ENCODE results near the gene ANKRD13B. TPM values are rescaled to one million over a fixed set of nuclear protein-coding genes. Genes with fewer than 3 reads are reported as not detected.

Gene ANKRD13B
- total and polyA plus RNA-seq, 2 of the 13 experiments (the other 11 are each of a cell fraction or from before 2014, with no cell fraction given) = 1.7 to 1.8 TPM

DNA sequence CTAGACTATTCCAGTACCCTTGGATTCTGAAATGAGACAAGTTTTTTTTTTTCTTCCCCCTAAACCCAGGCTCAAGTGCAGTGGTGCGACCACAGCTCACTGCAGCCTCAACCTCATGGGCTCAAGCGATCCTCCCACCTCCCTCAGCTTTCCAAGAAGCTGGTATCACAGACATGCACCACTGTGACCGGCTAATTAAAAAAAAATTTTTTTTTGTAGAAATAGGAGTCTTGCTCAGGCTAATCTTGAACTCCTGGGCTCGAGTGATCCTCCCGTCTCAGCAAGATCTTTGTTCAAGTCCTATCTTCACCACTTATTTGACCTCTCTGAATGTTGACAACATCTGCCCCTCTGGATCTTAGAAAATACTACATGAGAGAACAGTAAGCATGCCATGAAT is 56.4 kb downstream of the ANKRD13B start:
- H3K9me3 ChIP-seq (ENCODE audit: low read length) = no peaks in the 10 kb centered on the region

DNA sequence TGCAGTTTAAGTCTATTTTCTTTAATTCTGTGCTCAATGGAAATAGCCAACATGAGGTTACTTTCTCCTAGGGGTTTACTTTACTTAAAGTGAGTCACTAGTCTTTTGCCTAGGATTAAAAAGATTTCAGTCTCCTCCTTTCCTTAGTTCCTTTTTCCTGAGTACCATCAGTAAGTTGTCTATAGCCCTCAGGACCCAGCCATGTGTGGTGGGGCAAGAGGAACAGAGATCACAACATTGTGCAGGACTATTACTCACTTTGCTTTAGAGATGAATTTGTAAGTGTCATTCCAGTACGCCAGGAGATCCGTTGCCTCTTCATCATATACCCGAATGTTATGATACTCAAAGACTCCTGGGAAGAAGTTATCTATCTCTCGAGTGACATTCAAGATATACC is 57.5 kb downstream of the ANKRD13B start:
- in situ Hi-C loops (cut with HindIII; ENCODE audit: extremely low pct_ligation_motif_present, low pct_unique_long_range_greater_than_20kb) = no loop called here
- ATAC-seq = no peak
- no peak for FAIRE-seq
- Histone ChIP-seq H3K4me2 (ENCODE audit: low read depth, low read length) (no peak overlapping the region), H3K36me3 (replicated peaks in 1 of 2; ENCODE audit: control insufficient read depth in 1 of 2, insufficient read depth in 2 of 2, low read length in 2 of 2) (no peaks in the 10 kb centered on the region), H2AFZ (ENCODE audit: low read length) (no peak overlapping the region), H3K4me3 (replicated peaks in 1 of 3; ENCODE audit: insufficient read depth in 1 of 3, low read depth in 2 of 3, low read length in 3 of 3) (no peak overlapping the region), H4K20me1 (ENCODE audit: insufficient read depth, low read length) (no peaks in the 10 kb centered on the region), H3K27me3 (ENCODE audit: control insufficient read depth in 1 of 2, insufficient read depth in 2 of 2, low read length in 2 of 2) (no peaks in the 10 kb centered on the region), H3K27ac (ENCODE audit: extremely low read length, insufficient read depth, low read length) (no peak overlapping the region), H3K9ac (ENCODE audit: insufficient read depth, low read depth, low read length) (no peak overlapping the region), H3K9me3 (ENCODE audit: low read length) (no peaks in the 10 kb centered on the region), H3K79me2 (ENCODE audit: insufficient read depth, low read length) (no peaks in the 10 kb centered on the region), H3K4me1 (ENCODE audit: insufficient read depth, low read length) (no peaks in the 10 kb centered on the region)
- no peak for DNase-seq (ENCODE audit: low spot score)
- intact Hi-C loops (cut with micrococcal nuclease; ENCODE audit: unreplicated experiment) = no loop called here
- ChIA-PET POLR2A (no interaction called here), CTCF (ENCODE audit: low intra/inter-chr PET ratio, low total read pairs) (no interaction called here)
- 99% methylated on average over 4 of the region's 4 CpGs for WGBS (ENCODE audit: low lambda C conversion rate)
- BruUV-seq (replicated peaks) = no TSS peak
- TF ChIP-seq, protein P1, sequence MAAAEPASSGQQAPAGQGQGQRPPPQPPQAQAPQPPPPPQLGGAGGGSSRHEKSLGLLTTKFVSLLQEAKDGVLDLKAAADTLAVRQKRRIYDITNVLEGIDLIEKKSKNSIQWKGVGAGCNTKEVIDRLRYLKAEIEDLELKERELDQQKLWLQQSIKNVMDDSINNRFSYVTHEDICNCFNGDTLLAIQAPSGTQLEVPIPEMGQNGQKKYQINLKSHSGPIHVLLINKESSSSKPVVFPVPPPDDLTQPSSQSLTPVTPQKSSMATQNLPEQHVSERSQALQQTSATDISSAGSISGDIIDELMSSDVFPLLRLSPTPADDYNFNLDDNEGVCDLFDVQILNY (CRISPR knock-in tag; conservative IDR thresholded peaks at IDR 0.05) = no peak
- TF ChIP-seq SOX13 (IDR thresholded peaks at IDR 0.05) (no peak), SOX13 (CRISPR knock-in tag; conservative IDR thresholded peaks at IDR 0.05 in 1 of 2, IDR thresholded peaks at IDR 0.05 in 1 of 2) (no peak), PAF1 (CRISPR knock-in tag; IDR thresholded peaks at IDR 0.05) (no peak)
- TF ChIP-seq, protein P2, sequence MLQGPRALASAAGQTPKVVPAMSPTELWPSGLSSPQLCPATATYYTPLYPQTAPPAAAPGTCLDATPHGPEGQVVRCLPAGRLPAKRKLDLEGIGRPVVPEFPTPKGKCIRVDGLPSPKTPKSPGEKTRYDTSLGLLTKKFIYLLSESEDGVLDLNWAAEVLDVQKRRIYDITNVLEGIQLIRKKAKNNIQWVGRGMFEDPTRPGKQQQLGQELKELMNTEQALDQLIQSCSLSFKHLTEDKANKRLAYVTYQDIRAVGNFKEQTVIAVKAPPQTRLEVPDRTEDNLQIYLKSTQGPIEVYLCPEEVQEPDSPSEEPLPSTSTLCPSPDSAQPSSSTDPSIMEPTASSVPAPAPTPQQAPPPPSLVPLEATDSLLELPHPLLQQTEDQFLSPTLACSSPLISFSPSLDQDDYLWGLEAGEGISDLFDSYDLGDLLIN (CRISPR knock-in tag; IDR thresholded peaks at IDR 0.05; ENCODE audit: borderline replicate concordance) = no peak
- TF ChIP-seq, protein P3, sequence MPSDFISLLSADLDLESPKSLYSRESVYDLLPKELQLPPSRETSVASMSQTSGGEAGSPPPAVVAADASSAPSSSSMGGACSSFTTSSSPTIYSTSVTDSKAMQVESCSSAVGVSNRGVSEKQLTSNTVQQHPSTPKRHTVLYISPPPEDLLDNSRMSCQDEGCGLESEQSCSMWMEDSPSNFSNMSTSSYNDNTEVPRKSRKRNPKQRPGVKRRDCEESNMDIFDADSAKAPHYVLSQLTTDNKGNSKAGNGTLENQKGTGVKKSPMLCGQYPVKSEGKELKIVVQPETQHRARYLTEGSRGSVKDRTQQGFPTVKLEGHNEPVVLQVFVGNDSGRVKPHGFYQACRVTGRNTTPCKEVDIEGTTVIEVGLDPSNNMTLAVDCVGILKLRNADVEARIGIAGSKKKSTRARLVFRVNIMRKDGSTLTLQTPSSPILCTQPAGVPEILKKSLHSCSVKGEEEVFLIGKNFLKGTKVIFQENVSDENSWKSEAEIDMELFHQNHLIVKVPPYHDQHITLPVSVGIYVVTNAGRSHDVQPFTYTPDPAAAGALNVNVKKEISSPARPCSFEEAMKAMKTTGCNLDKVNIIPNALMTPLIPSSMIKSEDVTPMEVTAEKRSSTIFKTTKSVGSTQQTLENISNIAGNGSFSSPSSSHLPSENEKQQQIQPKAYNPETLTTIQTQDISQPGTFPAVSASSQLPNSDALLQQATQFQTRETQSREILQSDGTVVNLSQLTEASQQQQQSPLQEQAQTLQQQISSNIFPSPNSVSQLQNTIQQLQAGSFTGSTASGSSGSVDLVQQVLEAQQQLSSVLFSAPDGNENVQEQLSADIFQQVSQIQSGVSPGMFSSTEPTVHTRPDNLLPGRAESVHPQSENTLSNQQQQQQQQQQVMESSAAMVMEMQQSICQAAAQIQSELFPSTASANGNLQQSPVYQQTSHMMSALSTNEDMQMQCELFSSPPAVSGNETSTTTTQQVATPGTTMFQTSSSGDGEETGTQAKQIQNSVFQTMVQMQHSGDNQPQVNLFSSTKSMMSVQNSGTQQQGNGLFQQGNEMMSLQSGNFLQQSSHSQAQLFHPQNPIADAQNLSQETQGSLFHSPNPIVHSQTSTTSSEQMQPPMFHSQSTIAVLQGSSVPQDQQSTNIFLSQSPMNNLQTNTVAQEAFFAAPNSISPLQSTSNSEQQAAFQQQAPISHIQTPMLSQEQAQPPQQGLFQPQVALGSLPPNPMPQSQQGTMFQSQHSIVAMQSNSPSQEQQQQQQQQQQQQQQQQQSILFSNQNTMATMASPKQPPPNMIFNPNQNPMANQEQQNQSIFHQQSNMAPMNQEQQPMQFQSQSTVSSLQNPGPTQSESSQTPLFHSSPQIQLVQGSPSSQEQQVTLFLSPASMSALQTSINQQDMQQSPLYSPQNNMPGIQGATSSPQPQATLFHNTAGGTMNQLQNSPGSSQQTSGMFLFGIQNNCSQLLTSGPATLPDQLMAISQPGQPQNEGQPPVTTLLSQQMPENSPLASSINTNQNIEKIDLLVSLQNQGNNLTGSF (CRISPR knock-in tag; IDR thresholded peaks at IDR 0.05) = no peak

More for the DNA sequence above, 56.4 kb downstream of the ANKRD13B start:
- no peaks in the 10 kb centered on the region for H3K36me3 ChIP-seq (replicated peaks in 1 of 2; ENCODE audit: control insufficient read depth in 1 of 2, insufficient read depth in 2 of 2, low read length in 2 of 2)
- no peak overlapping the region for H3K27ac ChIP-seq (ENCODE audit: extremely low read length, insufficient read depth, low read length)
- H2AFZ ChIP-seq (ENCODE audit: low read length) = no peak overlapping the region
- ATAC-seq (no peak), FAIRE-seq (no peak), DNase-seq (ENCODE audit: low spot score) (no peak)
- H3K79me2 ChIP-seq (ENCODE audit: insufficient read depth, low read length) = no peaks in the 10 kb centered on the region
- WGBS (ENCODE audit: low lambda C conversion rate) = 98% methylated on average over 5 of the region's 5 CpGs
- ChIA-PET POLR2A (no interaction called here), CTCF (ENCODE audit: low intra/inter-chr PET ratio, low total read pairs) (no interaction called here)
- H3K4me2 ChIP-seq (ENCODE audit: low read depth, low read length) = no peak overlapping the region
- in situ Hi-C loops (cut with HindIII; ENCODE audit: extremely low pct_ligation_motif_present, low pct_unique_long_range_greater_than_20kb) (no loop called here), intact Hi-C loops (cut with micrococcal nuclease; ENCODE audit: unreplicated experiment) (no loop called here)
- no peak overlapping the region for H3K9ac ChIP-seq (ENCODE audit: insufficient read depth, low read depth, low read length)
- H3K4me1 ChIP-seq (ENCODE audit: insufficient read depth, low read length) = no peaks in the 10 kb centered on the region
- TF ChIP-seq THYN1 (CRISPR knock-in tag; IDR thresholded peaks at IDR 0.05; ENCODE audit: borderline replicate concordance, low read depth) (no peak), EHMT2 (IDR thresholded peaks at IDR 0.05; ENCODE audit: borderline replicate concordance, low read depth, low read length) (no peak), TBL1XR1 (IDR thresholded peaks at IDR 0.05; ENCODE audit: borderline replicate concordance, low read length, partially characterized antibody) (no peak), NFYC (CRISPR knock-in tag; IDR thresholded peaks at IDR 0.05) (no peak), GLI4 (CRISPR knock-in tag; IDR thresholded peaks at IDR 0.05; ENCODE audit: borderline replicate concordance) (no peak)
- TF ChIP-seq, protein P4, sequence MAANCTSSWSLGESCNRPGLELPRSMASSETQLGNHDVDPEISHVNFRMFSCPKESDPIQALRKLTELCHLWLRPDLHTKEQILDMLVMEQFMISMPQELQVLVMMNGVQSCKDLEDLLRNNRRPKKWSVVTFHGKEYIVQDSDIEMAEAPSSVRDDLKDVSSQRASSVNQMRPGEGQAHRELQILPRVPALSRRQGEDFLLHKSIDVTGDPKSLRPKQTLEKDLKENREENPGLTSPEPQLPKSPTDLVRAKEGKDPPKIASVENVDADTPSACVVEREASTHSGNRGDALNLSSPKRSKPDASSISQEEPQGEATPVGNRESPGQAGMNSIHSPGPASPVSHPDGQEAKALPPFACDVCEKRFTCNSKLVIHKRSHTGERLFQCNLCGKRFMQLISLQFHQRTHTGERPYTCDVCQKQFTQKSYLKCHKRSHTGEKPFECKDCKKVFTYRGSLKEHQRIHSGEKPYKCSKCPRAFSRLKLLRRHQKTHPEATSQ (CRISPR knock-in tag; IDR thresholded peaks at IDR 0.05; ENCODE audit: borderline replicate concordance) = no peak
- H3K4me3 ChIP-seq (replicated peaks in 1 of 3; ENCODE audit: insufficient read depth in 1 of 3, low read depth in 2 of 3, low read length in 3 of 3) = no peak overlapping the region
- no TSS peak for BruUV-seq (replicated peaks)
- H4K20me1 ChIP-seq (ENCODE audit: insufficient read depth, low read length) = no peaks in the 10 kb centered on the region
- no peaks in the 10 kb centered on the region for H3K27me3 ChIP-seq (ENCODE audit: control insufficient read depth in 1 of 2, insufficient read depth in 2 of 2, low read length in 2 of 2)

Measured in HepG2 (cell line).